HG03060 (cell line): ENCODE data around the gene GRB2.
"Not testable (repeated sequence)": the region's sequence is repeated elsewhere in the genome, so short reads cannot be mapped to it uniquely, and the experiment has no call there.

Experiments used
- ATAC-seq: cut with Tn5 transposase; IDR thresholded peaks from one replicate; pipeline ENCODE4 v1.9.1; 2021; ENCODE audit warnings: low read depth, moderate number of reproducible peaks; ENCODE audit not compliant: unreplicated experiment

Gene GRB2

GRCh38 chr17:75405365-75406221 lies at the start of gene GRB2:
TSS of gene GRB2 (minus strand) at chr17:75405678. CDS start at chr17:75393628, 12,050 bp downstream.
- peak; percentile 68 for ATAC-seq

DNA sequence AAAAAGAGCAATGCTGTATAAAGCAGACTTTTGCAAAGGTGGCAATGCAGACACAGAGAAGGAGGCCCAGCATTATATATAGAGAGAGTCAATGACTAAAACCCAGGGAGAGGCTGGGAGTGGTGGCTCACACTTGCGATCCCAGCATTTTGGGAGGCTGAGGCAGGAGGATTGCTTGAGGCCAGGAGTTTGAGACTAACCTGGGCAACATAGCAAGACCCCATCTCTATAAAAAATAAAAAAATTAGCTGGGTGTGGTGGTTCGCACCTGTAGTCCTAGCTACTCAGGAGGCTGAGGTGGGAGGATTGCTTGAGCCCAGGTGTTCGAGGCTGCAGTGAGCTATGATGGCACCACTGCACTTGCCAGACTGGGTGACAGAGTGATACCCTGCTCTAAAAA lies 49.2 kb upstream of the GRB2 start:
- not testable (repeated sequence) for ATAC-seq

- ATAC-seq: no peak
Observed at GRCh38 chr17:75454193-75454592, 48.7 kb upstream of the GRB2 start.

- ATAC-seq: no peak
Observed at GRCh38 chr17:75450270-75450669, 44.8 kb upstream of the GRB2 start.

DNA sequence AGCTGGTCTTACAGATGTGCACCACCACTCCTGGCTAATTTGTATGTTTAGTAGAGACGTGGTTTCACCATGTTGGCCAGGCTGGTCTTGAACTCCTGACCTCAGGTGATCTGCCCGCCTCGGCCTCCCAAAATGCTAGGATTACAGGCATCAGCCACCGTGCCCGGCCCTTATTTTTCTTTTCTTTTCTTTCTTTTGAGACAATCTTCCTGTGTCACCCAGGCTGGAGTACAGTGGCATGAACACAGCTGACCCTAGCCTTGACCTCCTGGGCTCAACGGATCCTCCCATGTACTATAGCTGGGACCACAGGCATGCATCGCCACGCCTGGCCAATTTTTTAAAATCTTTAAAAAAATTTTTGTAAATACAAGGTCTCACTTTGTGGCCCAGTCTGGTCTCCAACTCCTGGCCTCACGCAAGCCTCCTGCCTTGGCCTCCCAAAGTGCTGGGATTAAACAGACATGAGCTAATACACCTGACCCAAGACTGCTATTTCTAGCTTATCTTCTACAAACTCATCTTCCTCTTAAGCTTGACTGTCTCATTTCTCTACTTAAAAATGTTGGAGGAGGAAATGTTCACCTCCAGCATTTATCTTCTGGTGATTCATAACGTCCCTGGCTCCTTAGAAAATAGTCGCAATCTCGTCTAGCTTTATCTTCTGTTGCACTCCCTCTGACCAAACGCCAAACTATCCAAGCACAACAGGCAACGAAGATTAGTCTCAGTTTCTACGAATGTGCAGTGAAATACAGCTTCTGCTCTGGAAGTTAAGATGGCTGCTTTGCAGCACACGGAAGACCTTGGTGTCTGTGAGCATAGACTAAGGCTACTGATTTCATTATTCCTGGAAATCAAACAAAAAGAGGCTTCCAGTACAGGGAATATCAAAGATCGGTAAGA lies 42.7 kb upstream of the GRB2 start:
- ATAC-seq: no peak

GRCh38 chr17:75445896-75446295 lies 40.4 kb upstream of the GRB2 start:
- ATAC-seq: not testable (repeated sequence)

GRCh38 chr17:75445296-75445695 lies 39.8 kb upstream of the GRB2 start:
- no peak for ATAC-seq

DNA sequence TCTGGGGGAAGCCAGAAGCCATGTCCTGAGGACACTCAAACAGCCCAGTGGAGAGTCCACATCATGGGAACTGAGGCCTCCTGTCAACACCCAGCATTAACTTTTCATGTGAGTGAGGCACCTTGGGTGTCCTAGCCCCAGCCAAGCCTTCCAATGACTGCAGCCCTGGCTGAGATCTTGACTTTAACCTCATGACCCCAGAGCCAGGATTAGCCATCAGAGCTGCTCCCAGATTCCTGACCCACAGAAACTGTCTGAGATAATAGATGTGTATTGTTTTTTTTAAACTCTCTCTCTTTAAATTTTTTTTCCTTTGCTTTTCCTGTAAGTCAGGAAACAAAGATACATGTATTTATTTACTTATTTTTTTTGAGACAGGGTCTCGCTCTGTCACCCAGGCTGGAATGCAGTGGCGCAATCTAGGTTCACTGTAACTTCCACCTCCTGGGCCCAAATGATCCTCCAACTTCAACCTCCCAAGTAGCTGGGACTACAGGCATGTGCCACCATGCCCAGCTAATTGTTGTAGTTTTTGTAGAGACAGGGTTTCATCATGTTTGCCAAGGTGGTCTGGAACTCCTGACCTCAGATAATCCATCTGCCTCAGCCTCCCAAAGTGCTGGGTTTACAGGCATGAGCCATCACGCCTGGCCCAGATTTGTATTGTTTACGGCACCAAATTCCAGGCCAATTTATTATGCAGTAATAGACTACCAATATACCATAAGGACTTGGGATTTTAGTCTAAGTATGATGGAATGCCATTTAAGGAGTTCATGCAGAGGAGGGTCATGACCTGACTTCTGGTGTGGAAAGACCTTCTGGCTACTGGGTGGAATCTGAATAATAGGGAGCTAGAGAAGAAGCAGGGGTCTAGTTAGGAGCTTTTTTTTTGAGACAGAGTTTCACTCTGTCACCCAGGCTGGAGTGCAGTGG lies 37.0 kb upstream of the GRB2 start:
- no peak for ATAC-seq

DNA sequence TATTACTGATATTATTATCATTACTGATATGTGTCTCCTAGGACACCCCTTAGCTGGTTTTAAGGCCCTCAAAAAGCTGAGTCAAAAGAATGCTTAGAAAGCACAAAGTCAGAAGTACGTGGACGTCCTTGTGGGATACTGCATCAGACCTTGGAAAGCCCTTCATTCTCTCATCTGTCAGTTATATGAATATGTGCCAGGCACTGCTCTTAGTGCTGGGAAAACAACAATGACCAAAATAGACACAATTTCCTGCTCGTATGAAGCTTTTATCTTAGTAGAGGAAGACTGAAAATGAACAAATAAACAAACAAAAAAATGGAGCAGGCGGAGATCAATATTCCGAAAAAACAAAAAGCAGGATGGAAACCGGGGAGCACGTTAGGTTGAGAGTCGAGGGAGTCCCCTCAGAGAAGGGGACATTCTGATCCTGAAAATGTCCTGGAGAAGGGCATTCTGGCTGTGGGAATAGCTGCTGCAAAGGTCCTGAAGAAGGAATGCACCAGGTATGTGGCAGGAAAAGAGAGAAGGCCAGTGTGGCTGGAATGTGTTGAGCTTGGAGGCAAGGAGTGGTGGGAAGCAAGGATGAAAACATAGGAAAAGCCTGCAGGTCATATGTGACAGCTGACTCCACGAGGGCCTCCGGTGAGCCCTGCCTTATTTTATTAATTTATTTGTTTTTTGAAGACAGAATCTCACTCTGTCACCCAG lies 35.4 kb upstream of the GRB2 start:
- ATAC-seq: no peak

DNA sequence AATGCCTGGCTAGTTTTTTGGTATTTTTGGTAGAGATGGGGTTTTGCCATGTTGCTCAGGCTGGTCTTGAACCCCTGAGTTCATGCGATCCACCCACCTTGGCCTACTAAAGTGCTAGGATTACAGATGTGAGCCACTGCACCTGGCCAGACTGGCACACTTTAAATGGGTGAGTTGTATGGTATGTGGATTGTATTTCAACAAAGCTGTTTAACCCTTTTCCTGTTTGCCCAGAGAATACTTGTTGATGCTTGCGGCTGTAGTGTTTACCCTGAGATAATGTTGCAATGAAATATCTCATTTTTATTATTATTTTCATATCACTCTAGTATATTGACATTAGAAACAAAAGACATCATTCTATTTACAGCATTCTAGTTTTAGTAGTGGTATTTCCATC lies 33.8 kb upstream of the GRB2 start:
- no peak for ATAC-seq

GRCh38 chr17:75437404-75437803 lies 31.9 kb upstream of the GRB2 start:
- not testable (repeated sequence) for ATAC-seq

GRCh38 chr17:75434433-75434832 lies 29.0 kb upstream of the GRB2 start:
- ATAC-seq: not testable (repeated sequence)

DNA sequence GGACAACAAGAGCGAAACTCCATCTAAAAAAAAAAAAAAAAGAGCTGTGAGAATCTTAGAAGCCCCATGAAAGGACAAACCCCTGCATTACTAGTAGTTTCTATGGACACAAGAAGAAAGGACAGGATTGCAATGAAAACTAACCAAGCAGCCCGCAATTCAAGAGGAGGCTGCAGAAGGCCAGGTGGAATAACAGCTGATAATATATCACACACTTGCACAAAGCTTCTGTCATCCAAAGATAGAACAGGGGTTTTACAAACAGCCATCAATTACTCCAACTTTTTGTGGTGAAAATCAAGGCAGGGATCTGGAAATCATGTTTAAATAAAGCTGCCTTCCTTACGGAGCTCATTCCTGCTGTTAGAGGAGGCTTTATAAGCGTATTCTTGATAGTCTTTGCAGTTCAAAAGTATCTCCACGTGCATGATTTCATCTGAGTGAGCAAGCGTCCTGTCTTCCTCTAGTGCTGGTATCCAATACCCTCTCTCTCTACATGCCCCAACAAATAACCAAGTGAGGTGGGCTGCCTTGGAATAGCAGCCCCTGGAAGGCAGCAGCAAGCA lies 27.8 kb upstream of the GRB2 start:
- no peak for ATAC-seq

- no peak for ATAC-seq
Observed at GRCh38 chr17:75430159-75430974, 24.9 kb upstream of the GRB2 start.

DNA sequence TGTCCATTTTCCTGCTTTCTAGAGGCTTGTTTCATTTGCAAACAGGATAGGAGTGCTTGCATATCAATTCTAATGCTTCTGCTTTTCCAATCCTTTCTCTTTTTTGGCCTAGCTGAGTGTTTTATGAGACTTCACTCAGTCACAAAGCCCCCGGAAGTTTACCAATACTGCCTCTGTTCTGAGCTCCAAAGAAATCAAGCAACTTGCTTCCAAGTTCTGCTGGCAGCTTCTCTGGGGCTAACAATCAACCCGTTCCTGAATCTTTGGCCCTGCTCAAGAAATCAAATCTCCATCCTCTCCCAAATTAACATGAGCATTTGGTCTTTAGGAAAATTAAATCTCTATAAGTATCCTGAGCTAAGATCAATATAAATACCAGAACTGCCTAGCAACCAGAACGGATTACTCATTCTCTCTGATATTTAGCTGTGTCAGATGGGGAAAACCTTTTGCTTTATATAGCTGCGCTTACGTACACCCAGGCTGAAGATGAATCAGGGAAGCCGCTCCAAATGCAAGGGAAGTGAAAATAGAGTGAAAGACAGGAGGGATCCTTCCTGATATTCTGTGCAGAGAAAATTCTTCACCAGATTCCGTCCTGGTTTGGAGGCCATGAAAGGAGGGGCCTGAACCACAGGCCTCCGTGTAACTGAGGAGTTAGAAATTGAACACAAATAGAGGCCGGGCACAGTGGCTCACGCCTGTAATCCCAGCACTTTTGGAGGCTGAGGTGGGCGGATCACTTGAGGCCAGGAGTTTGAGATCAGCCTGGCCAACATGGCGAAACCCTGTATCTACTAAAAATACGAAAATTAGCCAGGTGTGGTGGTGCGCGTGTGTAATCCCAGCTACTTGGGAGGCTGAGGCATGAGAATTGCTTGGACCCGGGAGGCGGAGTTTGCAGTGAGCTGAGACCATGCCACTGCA lies 23.3 kb upstream of the GRB2 start:
- ATAC-seq: no peak

GRCh38 chr17:75418531-75418930 lies 13.1 kb upstream of the GRB2 start:
- ATAC-seq: no peak

- ATAC-seq: no peak
Observed at GRCh38 chr17:75417054-75417580, 11.6 kb upstream of the GRB2 start.
